GM10266 (cell line): ENCODE results near the gene CCDC146.
"Not testable (repeated sequence)": the region's sequence is repeated elsewhere in the genome, so short reads cannot be mapped to it uniquely, and the experiment has no call there.

Experiments
- DNase-seq: peaks from one replicate; pipeline ENCODE4 v3.0.0; 2012; ENCODE audit errors: extremely low spot score
- CTCF ChIP-seq: IDR thresholded peaks from 2 replicates; pipeline ENCODE4 v1.5.1; 2012; ENCODE audit warnings: mild to moderate bottlenecking, low read depth; ENCODE audit not compliant: control insufficient read depth, insufficient read depth; ENCODE audit errors: missing control alignments

Gene CCDC146

DNA sequence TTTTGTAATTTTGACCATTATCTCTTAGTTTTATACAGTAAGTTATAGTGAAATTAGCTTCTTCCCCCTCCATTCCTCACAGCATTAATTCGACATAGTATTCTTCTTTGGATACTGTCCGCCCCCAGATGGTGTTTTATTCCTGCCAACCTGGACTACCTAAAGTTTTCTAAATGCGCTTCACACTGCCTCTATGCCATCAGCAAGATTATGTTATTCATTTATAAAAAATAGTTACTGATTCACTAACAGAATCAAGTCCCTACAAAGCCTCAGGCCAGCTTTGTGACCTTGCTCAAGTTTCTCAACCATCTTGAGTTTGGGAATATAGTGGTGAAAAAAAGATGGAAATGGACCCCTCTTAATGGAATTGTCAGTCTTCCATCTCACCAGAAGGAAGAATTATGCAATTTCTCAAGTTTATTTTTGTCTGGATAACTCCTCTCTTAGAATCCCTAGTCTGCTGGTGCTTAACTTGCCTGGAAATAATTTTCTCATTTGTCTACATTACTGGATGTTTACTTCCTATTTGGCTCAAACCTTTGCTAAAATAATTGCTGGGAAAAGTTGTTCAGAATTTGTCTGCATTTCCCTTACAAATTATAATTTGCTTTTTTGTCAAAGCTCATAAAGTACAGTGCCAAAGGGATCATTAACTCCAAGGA is 93.9 kb downstream of the CCDC146 start:
- no peak for TF ChIP-seq CTCF
- DNase-seq = no peak

GRCh38 chr7:77217474-77218185 is 95.2 kb downstream of the CCDC146 start:
- no peak for TF ChIP-seq CTCF
- no peak for DNase-seq

DNA sequence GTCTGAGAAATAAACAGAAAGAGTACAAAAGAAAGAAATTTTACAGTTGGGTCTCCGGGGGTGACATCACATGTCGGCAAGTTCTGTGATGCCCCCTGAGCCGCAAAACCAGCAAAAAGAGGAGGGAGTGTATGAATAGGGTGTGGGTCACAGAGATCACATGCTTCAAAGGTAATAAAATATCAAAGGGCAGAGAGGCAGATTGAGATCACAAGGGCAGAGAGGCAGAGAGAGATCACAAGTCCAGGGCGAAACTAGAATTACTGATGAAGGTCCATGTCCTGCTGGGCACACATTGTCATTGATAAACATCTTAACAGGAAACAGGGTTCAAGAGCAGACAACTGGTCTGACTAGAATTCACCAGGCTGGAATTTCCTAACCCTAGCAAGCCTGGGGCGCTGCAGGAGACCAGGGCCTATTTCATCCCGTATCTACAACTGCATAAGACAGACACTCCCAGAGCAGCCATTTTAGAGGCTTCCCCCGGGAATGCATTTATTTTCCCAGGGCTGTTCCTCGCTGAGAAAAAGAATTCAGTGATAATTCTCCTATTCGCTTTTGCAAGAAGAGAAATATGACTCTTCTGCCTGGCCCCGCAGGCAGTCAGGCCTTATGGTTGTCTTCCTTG is 97.4 kb downstream of the CCDC146 start:
- DNase-seq = not testable (repeated sequence)

DNA sequence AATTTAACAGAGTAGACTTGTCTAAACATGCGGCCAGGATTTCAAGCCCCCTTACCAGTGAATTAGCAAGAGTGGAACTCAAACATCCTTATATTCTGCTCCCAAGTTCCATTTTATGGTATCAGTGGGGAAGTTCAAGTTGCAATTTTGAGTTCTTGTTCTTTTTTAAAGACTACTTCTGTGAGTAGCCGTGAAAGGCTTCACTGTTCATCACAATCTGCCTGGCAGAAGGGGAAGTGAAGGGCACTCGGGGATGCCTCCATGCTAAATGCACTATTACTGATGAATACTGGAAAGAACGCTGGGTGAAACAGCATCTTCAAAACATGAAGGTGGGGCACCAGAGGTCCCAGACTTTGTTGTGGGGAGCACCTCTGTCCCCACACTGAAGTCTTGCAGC is 99.7 kb downstream of the CCDC146 start:
- no peak for TF ChIP-seq CTCF
- no peak for DNase-seq

DNA sequence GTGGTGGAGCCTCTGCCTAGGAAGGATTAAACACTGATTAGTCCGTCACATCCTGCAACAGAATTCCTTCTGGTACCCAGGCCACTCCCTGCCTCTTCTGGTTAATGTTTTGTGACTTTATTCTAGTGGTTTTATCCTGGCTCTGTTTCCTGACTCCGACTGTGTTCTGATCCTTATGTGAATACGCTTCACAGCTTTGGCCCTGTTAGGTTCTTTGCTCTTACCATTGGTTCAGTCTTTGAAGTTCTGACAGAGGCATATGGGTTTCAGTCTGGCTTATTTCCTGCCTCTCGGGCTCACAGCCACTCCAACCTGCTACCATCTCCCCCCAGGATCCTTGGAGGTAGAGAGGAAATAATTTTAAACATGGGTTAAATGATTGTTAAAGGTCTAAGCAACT is 100.4 kb downstream of the CCDC146 start:
- DNase-seq = no peak
- TF ChIP-seq CTCF = no peak

GRCh38 chr7:77223261-77223660 is 100.8 kb downstream of the CCDC146 start:
- no peak for TF ChIP-seq CTCF
- no peak for DNase-seq

GRCh38 chr7:77226357-77226839 is 104.0 kb downstream of the CCDC146 start:
- TF ChIP-seq CTCF = no peak
- DNase-seq = no peak

DNA sequence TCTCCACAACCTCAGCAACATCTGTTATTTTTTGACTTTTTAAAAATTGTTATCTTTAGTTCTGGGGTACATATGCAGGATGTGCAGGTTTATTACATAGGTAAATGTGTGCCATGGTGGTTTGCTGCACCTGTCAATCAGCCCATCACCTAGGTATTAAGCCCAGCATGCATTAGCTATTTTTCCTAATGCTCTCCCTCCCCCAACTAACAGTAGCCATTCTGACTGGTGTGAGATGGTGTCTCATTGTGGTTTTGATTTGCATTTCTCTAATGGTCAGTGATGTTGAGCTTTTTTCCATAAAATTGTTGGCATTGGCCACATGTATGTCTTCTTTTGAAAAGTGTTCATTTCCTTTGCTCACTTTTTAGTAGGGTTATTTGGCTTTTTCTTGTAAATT is 106.4 kb downstream of the CCDC146 start:
- DNase-seq = not testable (repeated sequence)
